ENCODE measurements around the gene IL12RB1.

Gene IL12RB1

GRCh38 chr19:18062028-18062427 lies 24.7 kb downstream of the IL12RB1 start:
- Histone ChIP-seq H3K9me3 (ENCODE audit: control insufficient read depth, insufficient read depth, low read length) (no peaks in the 10 kb centered on the region), H3K4me3 (ENCODE audit: low read length) (no peak overlapping the region), H3K36me3 (ENCODE audit: control insufficient read depth, low read length) (peaks cover 3% of the 10 kb centered on the region; the same call in 1 of the 2 replicates), H3K27me3 (ENCODE audit: control insufficient read depth, low read length) (no peaks in the 10 kb centered on the region), H3K79me2 (ENCODE audit: control insufficient read depth, low read length) (no peaks in the 10 kb centered on the region), H3K9me2 (replicated peaks; ENCODE audit: control insufficient read depth, low read length) (no peaks in the 10 kb centered on the region), H3F3A (ENCODE audit: control insufficient read depth, insufficient read depth) (peaks cover 5% of the 10 kb centered on the region; the same call in 1 of the 2 replicates), H4K20me1 (ENCODE audit: control insufficient read depth, insufficient read depth, low read depth, low read length) (no peaks in the 10 kb centered on the region), H3K4me2 (ENCODE audit: low read length) (no peak overlapping the region), H3K27ac (ENCODE audit: low read depth, low read length) (no peak overlapping the region), H3K4me1 (ENCODE audit: control insufficient read depth, low read length) (peaks cover 17% of the 10 kb centered on the region)
- TF ChIP-seq CTCF (IDR thresholded peaks at IDR 0.05; ENCODE audit: low read depth, low read length, poor library complexity, severe bottlenecking) (no peak), EZH2phosphoT487 (IDR thresholded peaks at IDR 0.05; ENCODE audit: borderline replicate concordance, low read length) (no peak)

GRCh38 chr19:18060472-18060871 lies 26.3 kb downstream of the IL12RB1 start:
- Histone ChIP-seq H3K27ac (ENCODE audit: low read depth, low read length) (no peak overlapping the region), H3K27me3 (ENCODE audit: control insufficient read depth, low read length) (no peaks in the 10 kb centered on the region), H3F3A (ENCODE audit: control insufficient read depth, insufficient read depth) (peaks cover 5% of the 10 kb centered on the region; the same call in 1 of the 2 replicates), H3K4me1 (ENCODE audit: control insufficient read depth, low read length) (peaks cover 17% of the 10 kb centered on the region), H3K4me3 (ENCODE audit: low read length) (no peak overlapping the region), H3K79me2 (ENCODE audit: control insufficient read depth, low read length) (no peaks in the 10 kb centered on the region), H3K9me2 (replicated peaks; ENCODE audit: control insufficient read depth, low read length) (no peaks in the 10 kb centered on the region), H3K9me3 (ENCODE audit: control insufficient read depth, insufficient read depth, low read length) (no peaks in the 10 kb centered on the region), H4K20me1 (ENCODE audit: control insufficient read depth, insufficient read depth, low read depth, low read length) (no peaks in the 10 kb centered on the region), H3K36me3 (ENCODE audit: control insufficient read depth, low read length) (peaks cover 3% of the 10 kb centered on the region; the same call in 1 of the 2 replicates), H3K4me2 (ENCODE audit: low read length) (no peak overlapping the region)
- TF ChIP-seq EZH2phosphoT487 (IDR thresholded peaks at IDR 0.05; ENCODE audit: borderline replicate concordance, low read length) (no peak), CTCF (IDR thresholded peaks at IDR 0.05; ENCODE audit: low read depth, low read length, poor library complexity, severe bottlenecking) (no peak)

- no peak overlapping the region for H3K4me3 ChIP-seq (ENCODE audit: low read length)
Measured at GRCh38 chr19:18059902-18060301, 26.8 kb downstream of the IL12RB1 start.

More at GRCh38 chr19:18059902-18060301, 26.8 kb downstream of the IL12RB1 start:
- H3K27me3 ChIP-seq (ENCODE audit: control insufficient read depth, low read length): no peaks in the 10 kb centered on the region
- H3K9me3 ChIP-seq (ENCODE audit: control insufficient read depth, insufficient read depth, low read length): no peaks in the 10 kb centered on the region
- H3K79me2 ChIP-seq (ENCODE audit: control insufficient read depth, low read length): no peaks in the 10 kb centered on the region
- TF ChIP-seq CTCF (IDR thresholded peaks at IDR 0.05; ENCODE audit: low read depth, low read length, poor library complexity, severe bottlenecking) (no peak), EZH2phosphoT487 (IDR thresholded peaks at IDR 0.05; ENCODE audit: borderline replicate concordance, low read length) (no peak)
- H3K4me1 ChIP-seq (ENCODE audit: control insufficient read depth, low read length): peaks cover 17% of the 10 kb centered on the region
- no peak overlapping the region for H3K4me2 ChIP-seq (ENCODE audit: low read length)
- no peaks in the 10 kb centered on the region for H4K20me1 ChIP-seq (ENCODE audit: control insufficient read depth, insufficient read depth, low read depth, low read length)
- H3K36me3 ChIP-seq (ENCODE audit: control insufficient read depth, low read length): peaks cover 3% of the 10 kb centered on the region; the same call in 1 of the 2 replicates
- 0 out of 2 replicates have a peak, but pooled peaks cover 5% of the 10 kb centered on the region for H3F3A ChIP-seq (ENCODE audit: control insufficient read depth, insufficient read depth)
- H3K9me2 ChIP-seq (replicated peaks; ENCODE audit: control insufficient read depth, low read length): no peaks in the 10 kb centered on the region
- H3K27ac ChIP-seq (ENCODE audit: low read depth, low read length): no peak overlapping the region
